Measurements from ENCODE around the gene TEX13B.
"Not testable (repeated sequence)": the region's sequence is repeated elsewhere in the genome, so short reads cannot be mapped to it uniquely, and the experiment has no call there.

Gene TEX13B, protein sequence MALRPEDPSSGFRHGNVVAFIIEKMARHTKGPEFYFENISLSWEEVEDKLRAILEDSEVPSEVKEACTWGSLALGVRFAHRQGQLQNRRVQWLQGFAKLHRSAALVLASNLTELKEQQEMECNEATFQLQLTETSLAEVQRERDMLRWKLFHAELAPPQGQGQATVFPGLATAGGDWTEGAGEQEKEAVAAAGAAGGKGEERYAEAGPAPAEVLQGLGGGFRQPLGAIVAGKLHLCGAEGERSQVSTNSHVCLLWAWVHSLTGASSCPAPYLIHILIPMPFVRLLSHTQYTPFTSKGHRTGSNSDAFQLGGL

DNA sequence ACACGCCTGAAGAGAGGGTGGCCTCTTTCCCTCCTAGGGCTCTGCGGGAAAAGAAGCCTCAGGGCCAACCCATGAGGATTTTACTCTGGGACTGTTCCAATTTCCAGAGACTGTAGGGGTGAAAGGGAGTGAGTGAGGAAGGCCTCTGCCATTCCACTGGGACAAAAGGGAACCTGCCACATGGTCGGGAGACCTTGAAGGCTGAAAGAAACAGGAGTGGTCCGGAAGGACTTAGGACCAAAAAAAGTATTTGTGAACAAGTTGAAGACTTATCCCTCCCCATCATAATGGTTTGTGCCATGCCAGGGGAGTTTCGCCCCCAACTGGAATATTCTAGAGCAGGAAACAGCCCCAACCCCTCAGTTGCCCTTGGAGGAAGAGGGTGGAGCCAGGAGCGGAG is at the start of gene TEX13B:
Gene TEX13B (minus strand): TSS at position 15 of the 400 bp plus-strand sequence. CDS start 243 bp downstream, outside the sequence.
- no peak for DNase-seq (ENCODE audit: low read depth in 3 of 3)

DNA sequence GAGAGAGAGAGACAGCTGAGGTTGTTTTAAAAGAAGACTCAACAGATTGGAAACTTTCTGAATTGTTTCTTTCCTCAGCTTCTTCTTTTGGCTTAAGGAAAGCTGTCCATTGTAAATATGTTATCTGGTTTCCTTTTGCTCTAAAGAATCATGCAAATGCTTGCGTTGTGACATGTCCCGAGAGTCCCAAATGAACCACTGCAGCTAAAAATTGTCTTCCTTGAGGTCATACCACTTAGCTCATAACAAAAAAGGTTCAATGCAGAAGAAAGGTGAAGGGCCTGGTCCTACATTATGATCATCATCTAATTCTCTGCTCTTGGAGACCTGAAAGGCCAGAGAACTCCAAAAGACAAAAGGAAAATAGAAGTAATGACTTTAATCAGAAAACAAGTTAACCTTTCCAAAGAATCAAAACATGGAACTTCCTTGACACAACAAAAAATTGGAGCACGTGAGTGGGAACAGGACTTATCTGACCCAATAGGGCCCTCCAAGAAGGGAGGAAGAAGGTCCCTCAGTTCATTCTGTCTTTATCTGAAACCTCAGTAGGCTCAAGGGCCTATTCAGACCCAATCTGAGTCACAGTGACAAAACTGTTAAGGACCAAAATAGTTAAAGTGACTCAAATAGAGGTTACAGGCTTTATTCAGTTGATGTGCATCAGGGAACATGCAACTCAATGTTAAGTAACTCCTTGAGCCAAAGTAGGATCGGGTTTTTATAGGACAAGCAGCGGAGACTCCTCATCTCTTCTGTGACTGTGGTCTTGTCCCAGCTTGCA is 48.0 kb upstream of the TEX13B start:
- no peak for DNase-seq (ENCODE audit: low read depth in 3 of 3)

DNA sequence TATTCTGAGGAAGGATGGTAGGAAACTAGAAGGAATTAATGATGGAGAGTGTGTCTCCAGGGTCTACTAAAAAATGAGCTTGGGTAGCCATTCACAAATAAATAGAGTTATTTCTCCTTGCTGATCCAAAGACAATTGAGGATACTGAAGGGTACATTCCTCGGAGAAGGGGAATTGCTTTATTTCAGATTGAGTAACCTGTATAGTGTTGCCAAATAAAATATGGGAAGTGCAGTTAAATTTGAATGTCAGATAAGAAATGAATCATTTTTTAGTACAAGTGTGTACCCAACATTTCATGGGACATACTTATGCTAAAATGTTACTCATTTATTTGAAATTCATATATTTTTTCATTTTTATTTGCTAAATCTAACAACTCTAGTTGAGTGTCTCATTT is 46.7 kb upstream of the TEX13B start:
- DNase-seq (ENCODE audit: low read depth in 3 of 3), result no peak

DNA sequence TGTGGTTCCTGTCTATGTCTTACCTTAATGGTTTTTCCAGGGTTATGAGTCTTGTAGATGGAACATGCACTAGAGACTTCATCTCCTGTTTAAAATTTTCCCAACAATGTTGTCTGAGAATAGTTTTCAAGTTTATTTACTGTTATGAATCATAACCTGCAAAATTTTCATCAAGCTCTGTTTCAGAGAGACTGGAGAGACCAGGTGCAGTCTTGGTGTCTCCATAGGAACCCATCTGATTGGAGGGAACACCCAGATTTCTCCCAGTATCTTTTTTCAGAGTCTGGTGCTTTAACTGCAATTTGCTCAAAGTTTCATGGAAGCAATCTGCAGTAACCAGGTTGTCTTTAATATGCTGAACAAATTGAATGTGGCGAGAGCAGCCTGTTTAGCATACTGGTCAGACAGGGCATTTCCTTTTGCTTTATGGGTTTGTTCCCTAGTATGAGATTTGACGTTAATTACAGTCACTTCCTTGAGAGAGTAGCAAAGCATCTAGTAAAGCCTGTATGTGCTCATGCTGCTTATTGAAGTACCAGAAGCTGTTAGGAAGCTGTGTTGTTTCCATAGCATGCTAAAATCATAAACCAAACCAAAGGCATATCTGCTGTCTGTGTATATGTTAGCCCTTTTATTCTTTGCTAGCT is 43.9 kb upstream of the TEX13B start:
- DNase-seq (ENCODE audit: low read depth in 3 of 3), result no peak

DNA sequence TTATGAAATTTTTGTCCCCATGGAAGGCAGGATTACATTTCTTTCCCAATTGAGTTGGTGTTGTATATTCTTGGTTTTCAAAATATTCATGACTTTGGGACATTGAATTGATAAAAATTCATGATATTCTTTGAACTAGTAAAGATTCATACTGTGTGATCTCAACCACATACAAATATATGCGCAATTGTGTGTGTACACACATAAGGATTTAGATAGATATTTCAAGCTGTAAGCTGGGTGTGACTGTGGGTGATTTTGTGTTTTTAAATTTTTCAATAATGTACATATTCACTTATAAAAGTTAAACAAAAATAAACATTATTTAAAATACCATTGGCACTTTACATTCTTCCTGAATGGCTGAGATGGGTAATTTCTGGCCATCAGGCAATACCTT is 43.2 kb upstream of the TEX13B start:
- no peak for DNase-seq (ENCODE audit: low read depth in 3 of 3)

DNA sequence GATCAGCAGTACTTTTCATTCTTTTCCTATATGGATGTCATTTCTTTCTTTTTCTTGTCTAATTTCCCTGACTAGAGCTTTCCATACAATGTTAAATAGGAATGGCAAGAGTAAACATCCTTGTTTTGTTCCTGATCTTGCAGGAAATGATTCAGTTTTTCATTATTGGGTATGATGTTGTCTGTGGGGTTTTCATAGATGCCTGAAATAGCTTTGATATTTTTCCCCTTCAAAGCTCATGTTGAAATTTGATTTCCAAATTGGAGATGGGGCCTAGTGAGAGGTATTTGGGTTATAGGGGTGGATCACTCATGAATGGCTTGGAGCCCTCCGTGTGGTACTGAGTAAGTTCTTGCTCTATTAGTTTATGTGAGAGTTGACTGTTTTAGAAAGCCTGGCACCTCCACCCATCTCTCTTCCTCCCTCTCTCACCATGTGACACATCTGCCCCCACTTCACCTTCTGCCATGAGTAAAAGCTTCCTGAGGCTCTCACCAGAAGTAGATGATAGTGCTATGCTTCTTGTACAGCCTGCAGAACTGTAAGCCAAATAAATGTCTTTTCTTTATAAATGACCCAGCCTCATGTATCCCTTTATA is 40.4 kb upstream of the TEX13B start:
- DNase-seq (ENCODE audit: low read depth in 3 of 3), result no peak

DNA sequence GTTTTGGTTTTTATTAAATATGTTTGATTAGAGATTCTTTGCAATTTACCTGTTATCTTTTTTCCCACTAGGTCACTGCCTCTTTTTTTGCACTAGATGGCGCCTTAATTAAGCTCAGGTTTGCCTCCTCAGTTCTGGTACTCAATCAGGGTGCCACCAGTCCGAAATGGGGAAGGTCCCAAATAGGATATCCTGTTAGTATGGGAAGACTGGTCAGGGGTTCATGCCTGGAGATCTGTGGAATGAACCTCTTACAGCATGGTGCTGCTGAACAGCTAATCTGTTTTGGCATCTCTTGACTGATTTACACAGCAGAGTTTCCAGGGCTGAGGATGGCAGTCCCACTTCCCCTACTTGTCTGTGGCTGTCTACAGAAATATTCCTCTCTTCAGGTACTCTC is 38.5 kb upstream of the TEX13B start:
- no peak for DNase-seq (ENCODE audit: low read depth in 3 of 3)

DNA sequence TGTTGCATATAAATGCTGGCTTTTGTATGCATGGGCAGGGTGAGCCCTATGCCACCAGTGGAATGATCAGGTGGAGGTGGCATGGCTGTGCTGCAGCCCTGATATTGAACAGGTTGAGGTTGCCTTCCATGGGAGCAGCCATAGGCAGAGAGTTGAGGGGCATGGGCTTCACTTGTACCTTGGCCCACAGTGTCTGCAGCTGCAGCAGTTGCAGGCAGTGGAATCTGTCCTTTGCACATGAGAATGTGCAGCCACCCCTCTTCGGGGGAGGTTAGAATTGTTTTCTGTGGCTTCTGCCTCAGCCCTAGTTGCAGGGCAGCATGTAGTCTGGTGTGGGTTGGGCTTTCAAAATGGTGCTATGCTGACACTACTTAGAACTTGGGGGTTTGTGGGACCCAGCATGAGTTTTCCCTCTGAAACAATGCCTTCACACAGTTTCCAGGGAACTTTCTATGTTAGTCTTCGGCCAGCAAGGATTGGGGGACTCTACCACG is 37.3 kb upstream of the TEX13B start:
- no peak for DNase-seq (ENCODE audit: low read depth in 3 of 3)

DNA sequence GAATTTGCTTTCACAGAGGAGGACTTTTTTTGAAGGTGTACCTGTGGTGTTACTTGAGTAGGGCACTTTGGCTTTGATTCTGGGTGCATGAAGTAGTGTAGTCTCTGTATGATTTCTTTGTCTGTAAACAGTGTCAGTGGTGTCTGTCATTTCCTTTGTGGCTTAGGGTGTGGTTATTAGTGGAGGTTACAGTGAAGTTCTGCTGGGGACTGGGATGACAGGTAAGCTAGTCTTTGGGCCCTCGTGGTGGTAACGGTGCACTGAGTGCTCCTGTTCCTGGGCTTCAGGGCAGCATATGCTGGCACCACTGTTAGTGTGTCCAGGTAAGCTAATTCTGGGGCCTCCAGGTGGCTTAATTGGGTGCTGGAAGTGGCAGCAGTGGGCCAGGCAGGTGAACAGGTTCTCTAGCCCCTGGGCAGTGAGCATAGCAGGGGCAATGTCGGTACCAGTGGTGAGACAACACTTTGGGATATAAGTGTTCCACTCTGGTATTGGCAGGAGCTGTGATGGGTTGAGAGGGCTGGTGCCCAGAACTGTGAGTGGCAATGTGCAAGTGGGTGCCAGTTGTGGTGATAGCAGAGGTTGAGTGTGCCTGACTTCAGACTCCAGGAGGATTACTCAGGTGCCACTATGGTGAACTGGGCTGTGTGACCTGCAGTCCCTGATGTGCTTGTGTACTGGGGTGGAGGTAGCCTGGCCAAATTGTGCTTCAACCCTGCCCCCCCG is 36.6 kb upstream of the TEX13B start:
- no peak for DNase-seq (ENCODE audit: low read depth in 3 of 3)

DNA sequence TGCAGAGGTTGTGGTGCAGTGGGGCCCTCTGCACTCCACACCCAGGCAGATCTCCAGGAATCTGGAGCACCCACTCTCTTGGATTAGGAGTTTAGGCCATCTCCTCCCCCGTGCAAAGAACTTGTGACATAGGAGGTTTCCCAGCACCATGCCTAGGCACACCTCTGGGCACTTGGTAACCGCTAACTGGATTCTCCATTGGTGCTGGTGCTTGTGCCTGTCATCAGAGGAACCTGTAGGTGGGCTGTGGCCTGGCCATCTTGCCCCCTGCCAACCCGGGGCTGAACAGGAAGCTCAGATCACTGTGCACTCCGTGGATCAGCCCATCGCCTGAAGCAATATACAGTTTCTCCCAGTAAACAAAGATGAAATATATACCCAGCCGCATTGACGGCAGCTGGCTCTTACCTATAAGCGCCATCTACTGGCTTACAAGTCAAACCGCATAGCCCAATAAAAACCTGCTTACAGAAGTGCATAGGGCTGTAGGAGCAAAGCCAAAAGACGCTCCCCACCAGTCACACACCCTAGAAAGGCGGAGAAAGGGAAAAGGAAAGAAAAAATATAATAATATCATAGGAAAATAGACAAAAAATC is 19.1 kb upstream of the TEX13B start:
- DNase-seq (ENCODE audit: low read depth in 3 of 3), result no peak

DNA sequence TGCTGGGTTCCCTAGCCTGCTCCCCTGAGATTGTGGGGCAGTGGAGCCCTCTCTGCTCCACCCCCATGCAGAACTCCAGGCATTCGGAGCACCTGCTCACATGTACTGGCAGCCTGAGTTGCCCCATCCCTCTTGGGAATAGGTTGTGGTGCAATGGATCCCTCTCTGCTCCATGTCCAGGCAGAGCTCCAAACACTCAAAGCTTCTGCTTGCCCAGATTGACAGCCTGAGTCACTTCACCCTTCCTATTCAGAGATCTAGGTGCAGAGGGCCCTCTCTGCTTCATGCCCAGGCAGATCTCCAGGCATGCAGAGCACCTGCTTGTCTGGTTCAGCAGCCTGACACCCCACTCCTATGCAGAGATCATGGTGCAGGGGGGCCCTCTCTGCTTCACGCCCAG is 18.6 kb upstream of the TEX13B start:
- DNase-seq (ENCODE audit: low read depth in 3 of 3), result no peak

DNA sequence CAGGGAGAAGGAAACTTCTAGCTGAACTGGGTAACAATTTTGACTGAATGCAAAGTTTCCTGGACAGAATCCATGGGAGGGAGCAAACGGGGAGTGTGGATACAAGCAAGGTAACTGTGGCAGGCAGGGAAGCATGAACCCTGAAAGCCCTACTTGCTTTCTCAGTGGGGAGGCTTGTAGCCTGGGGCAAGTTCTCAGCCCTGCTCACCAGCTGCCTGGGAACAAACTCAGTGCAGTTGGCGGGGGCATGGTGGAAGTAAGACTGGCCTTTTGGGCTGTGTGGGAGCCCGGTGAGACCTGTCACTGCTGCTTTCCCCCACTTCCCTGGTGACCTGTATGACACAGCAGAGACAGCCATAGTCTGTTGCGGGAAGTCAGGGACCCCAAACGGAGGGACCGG is 14.0 kb upstream of the TEX13B start:
- no peak for DNase-seq (ENCODE audit: low read depth in 3 of 3)

DNA sequence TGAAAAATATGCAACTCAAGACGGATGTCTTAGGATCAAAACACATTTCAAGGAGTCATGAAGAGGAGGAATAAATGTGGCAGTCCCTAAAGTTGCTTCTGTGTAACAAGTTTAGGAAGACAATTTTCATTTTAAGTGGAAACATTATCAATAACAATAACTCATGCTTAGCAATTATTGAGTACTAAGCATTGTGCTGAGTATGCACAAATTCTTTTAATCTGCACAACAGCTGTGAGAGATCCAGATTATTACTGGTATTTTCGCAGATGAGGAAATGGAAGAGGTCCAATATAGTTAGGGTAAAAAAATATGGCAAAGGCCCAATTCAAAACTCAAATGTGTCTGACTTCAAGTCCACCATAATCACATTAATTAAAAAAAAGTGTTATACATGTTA is 2.9 kb upstream of the TEX13B start:
- DNase-seq (ENCODE audit: low read depth in 3 of 3), result no peak

DNA sequence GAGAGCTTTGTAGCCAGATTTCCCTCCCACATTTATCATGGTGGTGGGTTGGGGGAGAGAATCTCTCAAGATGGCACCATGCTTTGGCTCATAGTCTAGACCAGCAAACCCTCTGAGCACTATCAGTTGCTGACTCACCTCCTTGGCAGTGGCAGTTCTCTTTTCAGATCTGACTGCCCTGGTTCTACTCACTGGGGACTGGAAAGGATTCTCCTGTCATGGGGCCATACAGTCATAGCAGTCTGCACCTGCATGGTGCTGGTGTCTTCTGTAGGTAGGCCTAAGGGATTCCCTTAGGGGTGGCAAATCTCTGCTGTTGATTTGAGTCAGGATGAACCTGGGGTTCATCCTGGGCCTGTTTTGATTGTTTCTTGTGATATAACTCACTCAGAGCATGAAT is 2.6 kb downstream of the TEX13B start:
- DNase-seq (ENCODE audit: low read depth in 3 of 3), result no peak

DNA sequence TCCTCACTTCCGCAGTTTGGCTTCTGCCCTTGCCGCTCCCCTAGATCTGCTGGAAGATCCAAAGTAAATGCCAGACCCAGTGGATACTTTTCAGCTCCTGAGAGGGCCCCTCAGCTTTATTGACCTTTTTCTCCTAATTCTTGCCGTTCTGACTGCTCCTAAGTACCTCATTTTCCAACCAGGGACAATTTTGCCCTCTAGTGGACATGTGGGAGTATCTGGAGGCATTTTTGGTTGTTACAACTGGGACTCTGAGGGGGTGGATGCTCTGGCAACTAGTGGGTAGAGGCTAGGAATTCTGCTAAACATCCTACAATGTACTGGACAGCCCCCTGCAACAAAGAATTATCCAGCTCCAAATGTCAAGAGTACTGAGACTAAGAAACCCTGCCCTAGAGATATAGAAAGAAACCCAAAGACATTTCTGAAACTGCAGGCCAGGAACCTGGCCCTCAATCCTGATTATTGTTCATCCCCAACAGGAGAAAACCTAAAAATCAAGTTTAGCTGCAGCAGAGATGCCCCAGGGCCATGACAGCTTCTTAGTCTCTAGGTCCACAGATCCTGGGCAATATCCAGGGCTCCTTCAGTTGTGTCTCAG is 3.4 kb downstream of the TEX13B start:
- DNase-seq (ENCODE audit: low read depth in 3 of 3), result no peak

DNA sequence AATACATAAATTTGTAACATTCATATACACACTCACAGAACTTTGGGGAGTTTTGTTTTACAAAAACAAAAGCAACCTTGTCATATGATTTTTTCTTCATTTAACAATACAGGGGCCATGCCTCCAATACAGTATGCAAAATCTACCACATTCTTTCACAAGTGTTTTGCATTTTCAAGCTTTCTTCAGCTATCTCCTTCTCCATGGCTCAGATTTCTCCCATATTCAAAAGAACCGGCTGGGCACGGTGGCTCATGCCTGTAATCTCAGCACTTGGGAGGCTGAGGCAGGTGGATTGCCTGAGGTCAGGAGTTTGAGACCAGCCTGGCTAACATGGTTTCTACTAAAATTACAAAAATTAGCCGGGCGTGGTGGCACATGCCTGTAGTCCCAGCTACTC is 4.1 kb downstream of the TEX13B start:
- DNase-seq (ENCODE audit: low read depth in 3 of 3), result no peak

DNA sequence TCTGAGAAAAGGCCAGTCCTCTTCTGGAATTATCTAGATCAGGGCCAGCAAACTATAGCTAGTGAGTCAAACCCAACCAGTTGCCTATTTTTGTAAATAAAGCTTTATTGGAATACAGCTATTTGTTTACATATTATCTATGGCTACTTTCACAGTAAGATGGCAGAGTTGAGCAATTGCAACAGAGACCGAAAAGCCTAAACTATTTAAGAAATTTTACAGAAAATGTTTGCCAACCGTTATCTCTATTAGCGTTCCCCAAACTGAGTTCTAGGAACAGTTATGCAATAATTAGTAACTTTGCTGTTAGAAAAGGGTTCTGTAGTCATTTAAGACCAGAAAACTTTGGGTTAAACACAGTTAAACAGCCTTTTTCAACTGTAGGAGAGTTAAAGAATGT is 10.5 kb downstream of the TEX13B start:
- DNase-seq (ENCODE audit: low read depth in 3 of 3), result no peak

DNA sequence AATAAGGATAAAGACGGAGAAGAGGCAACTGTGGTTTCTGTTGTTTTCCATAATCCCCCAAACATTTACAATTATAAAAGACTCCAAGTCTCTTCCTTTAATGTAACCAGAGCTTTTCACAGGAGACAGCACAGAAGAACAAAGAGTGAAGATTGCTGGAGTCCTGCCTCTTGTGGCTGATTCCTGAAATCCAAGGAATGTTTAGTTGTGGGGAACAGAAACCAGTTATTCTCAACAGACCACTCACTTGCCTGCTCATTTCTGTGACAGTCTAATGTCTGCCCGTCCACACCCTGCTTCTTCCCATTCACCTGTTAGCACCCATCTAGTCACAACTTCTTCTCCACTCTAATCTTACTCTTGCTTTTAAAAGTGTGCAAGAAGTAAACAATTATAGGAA is 12.1 kb downstream of the TEX13B start:
- DNase-seq (ENCODE audit: low read depth in 3 of 3), result no peak

DNA sequence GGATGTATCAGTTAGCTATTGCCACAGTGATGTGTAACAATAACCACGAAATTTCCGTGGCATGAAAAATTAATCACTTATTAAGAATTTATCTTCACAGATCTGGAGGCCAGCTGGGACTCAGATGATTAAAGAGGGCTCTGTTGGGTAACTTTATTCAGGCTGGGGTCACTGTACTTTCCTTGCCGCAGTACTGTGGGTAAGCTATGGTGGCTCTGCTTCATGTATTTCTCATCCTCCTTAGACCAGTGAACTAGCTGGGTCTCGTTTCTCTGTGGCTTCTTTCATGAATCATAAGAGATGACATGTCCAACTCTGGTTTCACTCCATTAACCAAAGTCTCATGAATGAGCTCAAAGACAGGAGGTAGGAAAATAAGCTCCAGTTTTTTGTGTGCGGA is 13.5 kb downstream of the TEX13B start:
- DNase-seq (ENCODE audit: low read depth in 3 of 3), result no peak

DNA sequence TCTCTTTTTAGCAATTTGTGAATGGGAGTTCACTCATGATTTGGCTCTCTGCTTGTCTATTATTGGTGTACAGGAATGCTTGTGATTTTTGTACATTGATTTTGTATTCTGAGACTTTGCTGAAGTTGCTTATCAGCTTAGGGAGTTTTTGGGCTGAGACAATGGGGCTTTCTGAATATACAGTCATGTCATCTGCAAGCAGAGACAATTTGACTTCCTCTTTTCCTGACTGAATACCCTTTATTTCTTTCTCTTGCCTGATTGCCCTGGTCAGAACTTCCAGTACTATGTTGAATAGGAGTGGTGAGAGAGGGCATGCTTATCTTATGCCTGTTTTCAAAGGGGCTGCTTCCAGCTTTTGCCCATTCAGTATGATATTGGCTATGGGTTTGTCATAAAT is 26.8 kb downstream of the TEX13B start:
- DNase-seq (ENCODE audit: low read depth in 3 of 3), result not testable (repeated sequence)

DNA sequence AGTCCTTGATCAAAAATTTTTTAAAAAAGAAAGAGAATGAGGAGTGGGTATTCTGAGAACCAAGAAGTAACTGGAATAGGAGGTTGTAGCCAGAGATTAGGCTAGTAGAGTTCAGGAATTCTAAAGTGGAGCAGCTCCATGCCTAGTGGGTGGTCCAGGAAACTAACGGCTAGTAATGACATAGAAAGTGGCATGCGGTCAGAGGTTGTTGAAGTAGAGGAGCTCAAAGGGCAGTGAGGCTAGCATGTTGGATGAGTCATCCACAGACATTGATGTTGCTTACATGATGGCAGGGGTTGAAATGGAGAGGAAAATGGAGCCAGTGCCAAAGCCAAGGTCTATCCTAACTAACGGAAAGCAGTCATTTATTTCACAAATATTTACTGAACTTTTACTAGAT is 42.1 kb downstream of the TEX13B start:
- DNase-seq (ENCODE audit: low read depth in 3 of 3), result no peak

Data from stimulated activated CD4-positive, alpha-beta T cell treated with anti-CD3 and anti-CD28 coated beads, TNF-alpha, amount 100 ng/mL, for 4 hours (primary cell).